PFSK-1 (cell line): Measurements from ENCODE around the gene EPHA1.

Experiments used
- FOXP2 ChIP-seq: optimal IDR thresholded peaks from 2 replicates; pipeline ENCODE3; 2011; ENCODE audit warnings: borderline replicate concordance, control low read depth, inconsistent platforms; ENCODE audit not compliant: insufficient read depth; ENCODE audit errors: extremely low read length, extremely low read depth
- POLR2AphosphoS5 ChIP-seq: IDR thresholded peaks from 2 replicates; pipeline ENCODE4 v1.6.1; 2012; ENCODE audit warnings: low read depth, mild to moderate bottlenecking, control low read depth, low read length, moderate library complexity
- REST ChIP-seq, 2 experiments: IDR thresholded peaks; 2 replicates each; pipeline versions ENCODE4 v1.6.1 to v1.8.0; 2011 to 2012; ENCODE audit warnings: low read depth in 2 of 2, low read length in 2 of 2, control low read depth in 1 of 2, inconsistent platforms in 1 of 2, mild to moderate bottlenecking in 1 of 2, moderate library complexity in 1 of 2; ENCODE audit not compliant: insufficient read depth in 1 of 2
- SIN3A ChIP-seq: IDR thresholded peaks from 2 replicates; pipeline ENCODE4 v1.6.1; 2012; ENCODE audit warnings: mild to moderate bottlenecking, low read length, moderate library complexity, borderline replicate concordance; ENCODE audit not compliant: insufficient read depth
- TAF1 ChIP-seq: IDR thresholded peaks from 2 replicates; pipeline ENCODE4 v1.6.1; 2012; ENCODE audit warnings: low read length, control low read depth, borderline replicate concordance; ENCODE audit not compliant: insufficient read depth

EPHA1 gene

GRCh38 chr7:143399642-143400041 lies 9.0 kb downstream of the EPHA1 start:
- no peak for TF ChIP-seq FOXP2
- no peak for TF ChIP-seq SIN3A
- no peak for TF ChIP-seq TAF1
- TF ChIP-seq POLR2AphosphoS5 = no peak
- no peak for TF ChIP-seq REST (IDR thresholded peaks at IDR 0.05; ENCODE audit: insufficient read depth in 1 of 2, low read depth in 2 of 2, low read length in 2 of 2)

GRCh38 chr7:143399151-143399550 lies 9.5 kb downstream of the EPHA1 start:
- TF ChIP-seq POLR2AphosphoS5 (no peak), REST (IDR thresholded peaks at IDR 0.05; ENCODE audit: insufficient read depth in 1 of 2, low read depth in 2 of 2, low read length in 2 of 2) (no peak)

- TF ChIP-seq POLR2AphosphoS5 (no peak), TAF1 (no peak), FOXP2 (no peak), SIN3A (no peak), REST (IDR thresholded peaks at IDR 0.05; ENCODE audit: insufficient read depth in 1 of 2, low read depth in 2 of 2, low read length in 2 of 2) (no peak)
Observed at GRCh38 chr7:143398616-143399015, 10.0 kb downstream of the EPHA1 start.

- TF ChIP-seq REST (IDR thresholded peaks at IDR 0.05; ENCODE audit: insufficient read depth in 1 of 2, low read depth in 2 of 2, low read length in 2 of 2) (no peak), SIN3A (no peak), POLR2AphosphoS5 (no peak), TAF1 (no peak), FOXP2 (no peak)
Observed at GRCh38 chr7:143397710-143398530, 10.7 kb downstream of the EPHA1 start.
